ENCODE results near the gene KCNC4.

GRCh38 chr1:110203021-110203661 lies 7.0 kb upstream of the KCNC4 start:
- no peak for TF ChIP-seq POLR2A (IDR thresholded peaks at IDR 0.05; ENCODE audit: low read depth, low read length)
- TF ChIP-seq, protein P1, sequence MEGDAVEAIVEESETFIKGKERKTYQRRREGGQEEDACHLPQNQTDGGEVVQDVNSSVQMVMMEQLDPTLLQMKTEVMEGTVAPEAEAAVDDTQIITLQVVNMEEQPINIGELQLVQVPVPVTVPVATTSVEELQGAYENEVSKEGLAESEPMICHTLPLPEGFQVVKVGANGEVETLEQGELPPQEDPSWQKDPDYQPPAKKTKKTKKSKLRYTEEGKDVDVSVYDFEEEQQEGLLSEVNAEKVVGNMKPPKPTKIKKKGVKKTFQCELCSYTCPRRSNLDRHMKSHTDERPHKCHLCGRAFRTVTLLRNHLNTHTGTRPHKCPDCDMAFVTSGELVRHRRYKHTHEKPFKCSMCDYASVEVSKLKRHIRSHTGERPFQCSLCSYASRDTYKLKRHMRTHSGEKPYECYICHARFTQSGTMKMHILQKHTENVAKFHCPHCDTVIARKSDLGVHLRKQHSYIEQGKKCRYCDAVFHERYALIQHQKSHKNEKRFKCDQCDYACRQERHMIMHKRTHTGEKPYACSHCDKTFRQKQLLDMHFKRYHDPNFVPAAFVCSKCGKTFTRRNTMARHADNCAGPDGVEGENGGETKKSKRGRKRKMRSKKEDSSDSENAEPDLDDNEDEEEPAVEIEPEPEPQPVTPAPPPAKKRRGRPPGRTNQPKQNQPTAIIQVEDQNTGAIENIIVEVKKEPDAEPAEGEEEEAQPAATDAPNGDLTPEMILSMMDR (conservative IDR thresholded peaks at IDR 0.05; ENCODE audit: low read depth, low read length) = peak; percentile 85
- TF ChIP-seq CHD1 (IDR thresholded peaks at IDR 0.05; ENCODE audit: low read depth, low read length) = no peak
- no peak for TF ChIP-seq MXI1 (IDR thresholded peaks at IDR 0.05; ENCODE audit: borderline replicate concordance, low read depth, low read length)
- no peak for TF ChIP-seq USF2 (IDR thresholded peaks at IDR 0.05; ENCODE audit: low read depth, low read length)
- no peak for TF ChIP-seq CEBPB (IDR thresholded peaks at IDR 0.05; ENCODE audit: low read depth, low read length)
- TF ChIP-seq, protein P2, sequence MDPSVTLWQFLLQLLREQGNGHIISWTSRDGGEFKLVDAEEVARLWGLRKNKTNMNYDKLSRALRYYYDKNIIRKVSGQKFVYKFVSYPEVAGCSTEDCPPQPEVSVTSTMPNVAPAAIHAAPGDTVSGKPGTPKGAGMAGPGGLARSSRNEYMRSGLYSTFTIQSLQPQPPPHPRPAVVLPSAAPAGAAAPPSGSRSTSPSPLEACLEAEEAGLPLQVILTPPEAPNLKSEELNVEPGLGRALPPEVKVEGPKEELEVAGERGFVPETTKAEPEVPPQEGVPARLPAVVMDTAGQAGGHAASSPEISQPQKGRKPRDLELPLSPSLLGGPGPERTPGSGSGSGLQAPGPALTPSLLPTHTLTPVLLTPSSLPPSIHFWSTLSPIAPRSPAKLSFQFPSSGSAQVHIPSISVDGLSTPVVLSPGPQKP (IDR thresholded peaks at IDR 0.05; ENCODE audit: borderline replicate concordance, low read depth, low read length) = no peak
- no peak for TF ChIP-seq BHLHE40 (IDR thresholded peaks at IDR 0.05; ENCODE audit: low read depth, low read length)
- TF ChIP-seq RAD21 (IDR thresholded peaks at IDR 0.05; ENCODE audit: low read length) = peak; percentile 87
- no peak for TF ChIP-seq RFX5 (IDR thresholded peaks at IDR 0.05; ENCODE audit: low read depth, low read length)
- TF ChIP-seq SMC3 (IDR thresholded peaks at IDR 0.05; ENCODE audit: low read depth, low read length) = peak; percentile 90
- TF ChIP-seq RCOR1 (IDR thresholded peaks at IDR 0.05; ENCODE audit: insufficient replicate concordance, low read length) = no peak
- no peak for TF ChIP-seq FOS (IDR thresholded peaks at IDR 0.05; ENCODE audit: low read depth, low read length)
- no peak for TF ChIP-seq MAFK (IDR thresholded peaks at IDR 0.05; ENCODE audit: low read depth, low read length)
